ENCODE results near the gene N4BP2.
A peak's percentile ranks its signal among the peaks of the same experiment; 100 is the strongest.

Gene N4BP2

GRCh38 chr4:40192114-40193015, 135.7 kb downstream of the N4BP2 start:
- no peak for DNase-seq (ENCODE audit: low read depth in 2 of 2)

GRCh38 chr4:40193016-40193571, 136.4 kb downstream of the N4BP2 start:
- no peak for DNase-seq (ENCODE audit: low read depth in 2 of 2)

GRCh38 chr4:40193578-40193977, 136.9 kb downstream of the N4BP2 start:
- no peak for DNase-seq (ENCODE audit: low read depth in 2 of 2)

- DNase-seq (ENCODE audit: low read depth in 2 of 2), result no peak
Observed at GRCh38 chr4:40194602-40195161, 138.0 kb downstream of the N4BP2 start.

GRCh38 chr4:40195182-40196177, 138.8 kb downstream of the N4BP2 start:
- DNase-seq (ENCODE audit: low read depth in 2 of 2), result no peak

- no peak for DNase-seq (ENCODE audit: low read depth in 2 of 2)
Observed at GRCh38 chr4:40196272-40196671, 139.6 kb downstream of the N4BP2 start.

- DNase-seq (ENCODE audit: low read depth in 2 of 2), result peak in 1 of 2 donors; percentile 62
Observed at GRCh38 chr4:40196724-40197281, 140.2 kb downstream of the N4BP2 start, which contains the start of gene RHOH. RHOH (plus strand) TSS chr4:40197031; CDS start chr4:40243387, 46,356 bp downstream.

- DNase-seq (ENCODE audit: low read depth in 2 of 2), result no peak
Observed at GRCh38 chr4:40197879-40198689, 141.4 kb downstream of the N4BP2 start.

- DNase-seq (ENCODE audit: low read depth in 2 of 2), result no peak
Observed at GRCh38 chr4:40199179-40199670, 142.6 kb downstream of the N4BP2 start.

- peak; percentile 55 to 75 for DNase-seq (ENCODE audit: low read depth in 2 of 2)
Observed at GRCh38 chr4:40199999-40200874, 143.6 kb downstream of the N4BP2 start.

GRCh38 chr4:40200875-40201801, 144.5 kb downstream of the N4BP2 start:
- no peak for DNase-seq (ENCODE audit: low read depth in 2 of 2)

- DNase-seq (ENCODE audit: low read depth in 2 of 2), result no peak
Observed at GRCh38 chr4:40201898-40202297, 145.2 kb downstream of the N4BP2 start.

GRCh38 chr4:40202474-40202873, 145.8 kb downstream of the N4BP2 start:
- DNase-seq (ENCODE audit: low read depth in 2 of 2), result no peak

GRCh38 chr4:40204507-40205258, 148.0 kb downstream of the N4BP2 start:
- DNase-seq (ENCODE audit: low read depth in 2 of 2), result no peak

- DNase-seq (ENCODE audit: low read depth in 2 of 2), result no peak
Observed at GRCh38 chr4:40205259-40206198, 148.9 kb downstream of the N4BP2 start.

- DNase-seq (ENCODE audit: low read depth in 2 of 2), result no peak
Observed at GRCh38 chr4:40206426-40206825, 149.8 kb downstream of the N4BP2 start.

Data from stimulated activated CD8-positive, alpha-beta memory T cell treated with anti-CD3 and anti-CD28 coated beads, Interleukin-2, amount 100 ng/mL, for 48 hours (primary cell).